Caco-2 (cell line): ENCODE results near the gene PRCD. TPM values are rescaled to one million over a fixed set of nuclear protein-coding genes. Genes with fewer than 3 reads are reported as not detected.

Experiments used
- BruUV-seq: library from RNA; stranded (reverse); fragments of 400-500 nt; replicated peaks from 2 replicates; lab custom pipeline; 2021; lab: Mats Ljungman, UMichigan
- CTCF ChIA-PET: fragments of 300-600 bp; sonication (Branson Sonifier 250); formaldehyde crosslinking; loops from one replicate; lab custom pipeline; 2022; ENCODE audit warnings: antibody characterized with exemption; lab: Charles Lee
- POLR2A ChIA-PET: fragments of 300-600 bp; sonication (Branson Sonifier 250); formaldehyde crosslinking; loops from one replicate; lab custom pipeline; 2022; ENCODE audit warnings: antibody characterized with exemption; lab: Charles Lee
- DNase-seq, 2 experiments: peaks; one replicate each; pipeline versions ENCODE4 v3.0.0 to v3.0.0-alpha.2; 2020 to 2022
- H3K27me3 ChIP-seq: replicated peaks from 2 replicates; pipeline ENCODE4 v1.6.0; 2011; ENCODE audit warnings: low read length; ENCODE audit not compliant: control insufficient read depth, insufficient read depth
- H3K36me3 ChIP-seq: 2 replicates; pipeline ENCODE4 v1.5.1; 2011; ENCODE audit warnings: low read length; ENCODE audit not compliant: control insufficient read depth, insufficient read depth
- H3K4me1 ChIP-seq: fragments of 250-450 bp; sonication (Bioruptor Pico); 2 replicates; pipeline ENCODE4 v1.5.1; 2020; ENCODE audit warnings: mild to moderate bottlenecking
- H3K4me3 ChIP-seq: 2 replicates; pipeline ENCODE4 v1.5.1; 2011; ENCODE audit warnings: low read depth, mild to moderate bottlenecking, control low read depth, low read length
- H3K9me3 ChIP-seq: fragments of 250-450 bp; sonication (Bioruptor Pico); 2 replicates; pipeline ENCODE4 v1.5.1; 2020; ENCODE audit warnings: mild to moderate bottlenecking, moderate library complexity
- H3K27ac Mint-ChIP-seq: one replicate; pipeline ENCODE4 v1.8.0; 2022; ENCODE audit warnings: mixed read lengths; ENCODE audit not compliant: unreplicated experiment
- H3K27me3 Mint-ChIP-seq: one replicate; pipeline ENCODE4 v1.8.0; 2022; ENCODE audit warnings: mixed read lengths; ENCODE audit not compliant: insufficient read depth, unreplicated experiment
- H3K36me3 Mint-ChIP-seq: one replicate; pipeline ENCODE4 v1.8.0; 2022; ENCODE audit warnings: mild to moderate bottlenecking, mixed read lengths; ENCODE audit not compliant: insufficient read depth, unreplicated experiment
- H3K4me1 Mint-ChIP-seq: one replicate; pipeline ENCODE4 v1.8.0; 2022; ENCODE audit warnings: low read depth, mixed read lengths; ENCODE audit not compliant: unreplicated experiment
- H3K4me3 Mint-ChIP-seq: one replicate; pipeline ENCODE4 v1.8.0; 2022; ENCODE audit warnings: mild to moderate bottlenecking, moderate library complexity, mixed read lengths; ENCODE audit not compliant: unreplicated experiment
- H3K9me3 Mint-ChIP-seq: one replicate; pipeline ENCODE4 v1.8.0; 2022; ENCODE audit warnings: mixed read lengths; ENCODE audit not compliant: unreplicated experiment
- intact Hi-C: fragments of 100-400 bp; cut with micrococcal nuclease; formaldehyde crosslinking; loops from one replicate; pipeline ENCODE4 v1.10.0; 2022; ENCODE audit not compliant: unreplicated experiment
- total RNA-seq: library from RNA; stranded (reverse); gene quantifications from 2 replicates; pipeline ENCODE4 v1.2.3, GENCODE V29; 2022
- TF ChIP-seq, protein P1 (sequence below), 2 experiments: fragments of 200-600 bp in 1 of 2; IDR thresholded peaks; 1 replicate in 1 of 2; 2 replicates in 1 of 2; pipeline versions ENCODE4 v1.5.1 to v1.8.0; 2011 to 2022; ENCODE audit warnings: antibody characterized with exemption in 1 of 2, control low read depth in 1 of 2, inconsistent platforms in 1 of 2, low read depth in 1 of 2, low read length in 1 of 2, mild to moderate bottlenecking in 1 of 2, moderate library complexity in 1 of 2; ENCODE audit not compliant: insufficient read depth in 1 of 2, severe bottlenecking in 1 of 2, unreplicated experiment in 1 of 2

The PRCD gene
- total RNA-seq, 1 experiment from 2014 or later, result not detected

DNA sequence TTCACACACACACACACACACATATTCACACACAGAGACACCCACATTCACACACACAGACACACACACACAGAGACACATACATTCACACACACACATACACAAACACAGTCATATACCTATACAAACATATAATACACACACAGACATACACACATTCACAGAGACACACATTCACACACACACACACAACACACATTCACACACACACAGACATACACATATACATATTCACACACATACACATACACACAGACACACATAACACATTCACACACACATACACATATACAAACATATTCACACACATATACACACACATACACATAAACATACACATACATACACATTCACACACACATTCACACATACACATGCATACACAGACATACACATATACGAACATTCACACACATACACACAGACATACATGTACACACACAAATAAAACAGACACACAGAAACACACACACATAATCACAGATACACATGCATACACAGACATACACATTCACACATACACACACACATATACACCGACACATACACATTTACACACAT, 7.9 kb downstream of the PRCD start:
- BruUV-seq, result no TSS peak
- Mint-ChIP-seq H3K27me3 (no peaks in the 10 kb centered on the region), H3K9me3 (no peaks in the 10 kb centered on the region), H3K4me1 (peaks cover 5% of the 10 kb centered on the region), H3K27ac (no peak overlapping the region), H3K36me3 (no peaks in the 10 kb centered on the region), H3K4me3 (no peak overlapping the region)
- no peak overlapping the region for H3K4me3 ChIP-seq
- no peaks in the 10 kb centered on the region for H3K36me3 ChIP-seq
- H3K4me1 ChIP-seq, result no peaks in the 10 kb centered on the region
- DNase-seq, result no peak
- H3K27me3 ChIP-seq, result no peaks in the 10 kb centered on the region
- CTCF ChIA-PET, result no interaction called here
- TF ChIP-seq, protein P1, sequence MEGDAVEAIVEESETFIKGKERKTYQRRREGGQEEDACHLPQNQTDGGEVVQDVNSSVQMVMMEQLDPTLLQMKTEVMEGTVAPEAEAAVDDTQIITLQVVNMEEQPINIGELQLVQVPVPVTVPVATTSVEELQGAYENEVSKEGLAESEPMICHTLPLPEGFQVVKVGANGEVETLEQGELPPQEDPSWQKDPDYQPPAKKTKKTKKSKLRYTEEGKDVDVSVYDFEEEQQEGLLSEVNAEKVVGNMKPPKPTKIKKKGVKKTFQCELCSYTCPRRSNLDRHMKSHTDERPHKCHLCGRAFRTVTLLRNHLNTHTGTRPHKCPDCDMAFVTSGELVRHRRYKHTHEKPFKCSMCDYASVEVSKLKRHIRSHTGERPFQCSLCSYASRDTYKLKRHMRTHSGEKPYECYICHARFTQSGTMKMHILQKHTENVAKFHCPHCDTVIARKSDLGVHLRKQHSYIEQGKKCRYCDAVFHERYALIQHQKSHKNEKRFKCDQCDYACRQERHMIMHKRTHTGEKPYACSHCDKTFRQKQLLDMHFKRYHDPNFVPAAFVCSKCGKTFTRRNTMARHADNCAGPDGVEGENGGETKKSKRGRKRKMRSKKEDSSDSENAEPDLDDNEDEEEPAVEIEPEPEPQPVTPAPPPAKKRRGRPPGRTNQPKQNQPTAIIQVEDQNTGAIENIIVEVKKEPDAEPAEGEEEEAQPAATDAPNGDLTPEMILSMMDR (IDR thresholded peaks at IDR 0.05; ENCODE audit: insufficient read depth in 1 of 2, low read depth in 1 of 2, low read length in 1 of 2, severe bottlenecking in 1 of 2, unreplicated experiment in 1 of 2), result no peak
- POLR2A ChIA-PET, result no interaction called here
- H3K9me3 ChIP-seq, result no peaks in the 10 kb centered on the region
- intact Hi-C loops, result loop anchor here (1.0 to 5.0 kb wide), 3 partner anchors 24 to 81 kb away; no protein-coding TSS in a partner anchor

DNA sequence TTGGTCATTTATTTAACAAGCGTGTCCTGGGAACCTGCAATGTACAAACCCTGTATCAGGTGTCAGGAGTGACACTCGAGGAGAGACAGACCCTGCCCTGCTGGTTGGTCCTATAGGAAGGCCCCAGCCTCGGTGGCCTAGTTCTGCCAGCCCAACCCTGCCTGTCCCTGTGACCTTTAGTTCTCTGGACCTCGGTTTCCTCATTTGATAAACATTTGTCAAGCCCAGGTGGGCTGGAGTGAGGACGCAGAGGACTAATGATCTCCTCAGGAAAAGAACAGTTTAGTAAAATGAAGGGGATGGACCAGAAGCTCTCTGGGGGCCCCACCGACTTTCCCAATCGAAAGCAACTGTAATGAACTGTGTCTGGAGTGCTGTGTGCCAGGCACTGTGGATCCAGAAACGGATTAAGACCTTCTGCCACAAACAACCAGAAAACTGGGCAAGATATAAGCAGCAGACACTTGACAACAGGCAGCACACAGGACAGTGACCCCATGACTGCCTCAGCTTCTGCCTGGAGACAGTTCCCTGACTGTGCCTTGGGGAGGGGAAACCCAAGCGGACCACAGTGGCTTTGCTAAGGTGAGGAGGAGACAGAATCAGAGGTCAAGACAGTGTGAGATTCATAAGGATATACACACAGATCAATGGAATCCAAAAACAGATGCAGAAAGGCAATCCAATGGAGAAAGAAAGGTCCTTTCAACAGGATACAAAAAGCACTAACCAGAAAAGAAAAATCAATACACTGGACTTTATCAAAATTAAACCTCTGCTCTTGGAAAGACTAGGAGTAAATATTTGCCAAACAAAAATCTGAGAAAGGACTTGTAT, 8.8 kb downstream of the PRCD start:
- no TSS peak for BruUV-seq
- intact Hi-C loops, result loop anchor here (5.0 kb wide), 1 partner anchor 41 kb away; no protein-coding TSS in a partner anchor
- no peaks in the 10 kb centered on the region for H3K36me3 ChIP-seq
- TF ChIP-seq, protein P1 (IDR thresholded peaks at IDR 0.05; ENCODE audit: insufficient read depth in 1 of 2, low read depth in 1 of 2, low read length in 1 of 2, severe bottlenecking in 1 of 2, unreplicated experiment in 1 of 2), result no peak
- H3K36me3 Mint-ChIP-seq, result no peaks in the 10 kb centered on the region
- no peak overlapping the region for H3K4me3 ChIP-seq
- H3K27me3 Mint-ChIP-seq, result no peaks in the 10 kb centered on the region
- no peak overlapping the region for H3K27ac Mint-ChIP-seq
- ChIA-PET CTCF (no interaction called here), POLR2A (no interaction called here)
- H3K4me1 Mint-ChIP-seq, result peaks cover 5% of the 10 kb centered on the region
- no peaks in the 10 kb centered on the region for H3K27me3 ChIP-seq
- H3K4me1 ChIP-seq, result no peaks in the 10 kb centered on the region
- DNase-seq, result no peak
- H3K9me3 ChIP-seq, result no peaks in the 10 kb centered on the region
- H3K4me3 Mint-ChIP-seq, result no peak overlapping the region
- H3K9me3 Mint-ChIP-seq, result no peaks in the 10 kb centered on the region

DNA sequence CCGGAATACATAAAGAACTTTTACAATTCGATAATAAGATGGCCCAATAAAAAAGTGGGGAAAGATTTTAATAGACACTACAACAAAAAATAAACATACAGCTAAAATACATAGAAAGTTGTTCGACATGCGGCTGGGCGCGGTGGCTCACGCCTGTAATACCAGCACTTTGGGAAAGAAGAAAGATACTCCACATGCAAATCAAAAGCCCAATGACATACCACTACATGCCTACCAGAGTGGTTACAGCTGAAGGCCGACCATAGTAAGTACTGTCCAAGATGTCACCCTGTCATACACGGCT, 9.3 kb downstream of the PRCD start:
- Histone ChIP-seq H3K4me1 (no peaks in the 10 kb centered on the region), H3K36me3 (no peaks in the 10 kb centered on the region), H3K27me3 (no peaks in the 10 kb centered on the region), H3K4me3 (no peak overlapping the region), H3K9me3 (no peaks in the 10 kb centered on the region)
- Mint-ChIP-seq H3K9me3 (no peaks in the 10 kb centered on the region), H3K4me1 (peaks cover 5% of the 10 kb centered on the region), H3K27ac (no peak overlapping the region), H3K4me3 (no peak overlapping the region), H3K27me3 (no peaks in the 10 kb centered on the region), H3K36me3 (no peaks in the 10 kb centered on the region)
- ChIA-PET POLR2A (no interaction called here), CTCF (no interaction called here)
- no peak for DNase-seq
- no TSS peak for BruUV-seq
- TF ChIP-seq, protein P1 (IDR thresholded peaks at IDR 0.05; ENCODE audit: insufficient read depth in 1 of 2, low read depth in 1 of 2, low read length in 1 of 2, severe bottlenecking in 1 of 2, unreplicated experiment in 1 of 2), result no peak
- intact Hi-C loops, result loop anchor here (5.0 kb wide), 1 partner anchor 42 kb away; no protein-coding TSS in a partner anchor
